ENCODE results near the gene NYNRIN.
"Not testable (repeated sequence)": the region's sequence is repeated elsewhere in the genome, so short reads cannot be mapped to it uniquely, and the experiment has no call there.

The NYNRIN gene

DNA sequence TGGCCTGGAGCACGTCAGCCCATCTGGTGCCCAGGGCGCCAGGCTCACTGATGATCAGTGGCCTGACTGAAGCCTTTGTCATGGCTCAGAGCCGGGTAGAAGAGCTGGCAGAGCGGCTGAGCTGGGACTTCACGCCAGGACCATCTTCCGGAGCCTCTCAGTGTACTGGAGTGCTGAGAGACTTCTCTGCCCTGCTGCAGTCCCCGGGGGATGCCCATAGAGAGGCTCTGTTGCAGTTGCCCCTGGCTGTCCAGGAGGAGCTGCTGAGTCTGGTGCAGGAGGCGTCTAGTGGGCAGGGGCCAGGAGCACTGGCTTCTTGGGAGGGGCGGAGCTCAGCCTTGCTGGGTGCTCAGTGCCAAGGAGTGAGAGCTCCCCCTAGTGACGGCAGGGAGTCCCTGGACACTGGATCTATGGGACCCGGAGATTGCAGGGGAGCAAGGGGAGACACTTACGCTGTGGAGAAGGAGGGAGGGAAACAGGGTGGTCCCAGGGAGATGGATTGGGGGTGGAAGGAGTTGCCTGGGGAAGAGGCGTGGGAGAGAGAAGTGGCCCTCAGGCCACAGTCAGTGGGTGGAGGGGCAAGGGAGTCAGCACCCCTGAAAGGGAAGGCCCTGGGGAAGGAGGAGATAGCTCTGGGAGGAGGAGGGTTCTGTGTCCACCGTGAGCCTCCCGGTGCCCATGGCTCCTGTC, 32.9 kb downstream of the NYNRIN start:
- peak; percentile 69 to 89 (median 84) for DNase-seq

DNA sequence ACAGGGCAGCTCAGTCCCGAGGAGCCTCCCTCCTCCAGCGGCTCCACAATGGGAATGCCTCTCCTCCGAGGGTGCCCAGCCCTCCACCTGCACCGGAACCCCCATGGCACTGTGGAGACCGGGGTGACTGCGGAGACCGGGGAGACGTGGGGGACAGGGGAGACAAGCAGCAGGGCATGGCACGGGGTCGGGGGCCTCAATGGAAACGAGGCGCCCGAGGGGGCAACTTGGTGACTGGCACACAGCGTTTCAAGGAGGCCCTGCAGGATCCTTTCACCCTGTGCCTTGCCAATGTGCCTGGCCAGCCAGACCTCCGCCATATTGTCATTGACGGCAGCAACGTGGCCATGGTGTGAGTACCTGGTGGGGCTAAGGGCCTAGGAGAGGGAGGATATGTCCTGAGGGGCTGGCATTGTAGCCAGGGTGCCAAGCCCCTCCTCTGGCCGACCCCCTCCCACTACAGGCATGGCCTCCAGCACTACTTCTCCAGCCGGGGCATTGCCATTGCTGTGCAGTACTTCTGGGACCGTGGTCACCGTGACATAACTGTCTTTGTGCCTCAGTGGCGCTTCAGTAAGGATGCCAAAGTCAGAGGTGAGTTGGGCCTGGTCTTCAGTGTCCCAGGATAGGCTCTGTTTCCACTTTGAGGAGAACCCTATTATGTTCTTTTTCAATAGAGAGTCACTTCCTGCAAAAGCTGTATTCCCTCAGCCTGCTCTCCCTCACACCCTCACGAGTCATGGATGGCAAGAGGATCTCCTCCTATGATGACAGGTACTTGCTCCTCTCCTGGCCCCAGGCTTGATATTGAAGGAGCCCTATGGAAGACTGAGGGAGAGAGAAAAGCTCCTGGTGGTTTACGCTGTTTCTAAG, 33.7 kb downstream of the NYNRIN start:
- no peak for DNase-seq

- no peak for DNase-seq
Observed at GRCh38 chr14:24434036-24434435, 35.2 kb downstream of the NYNRIN start.

GRCh38 chr14:24434676-24435075, 35.9 kb downstream of the NYNRIN start:
- no peak for DNase-seq

- DNase-seq: no peak
Observed at GRCh38 chr14:24435192-24435810, 36.5 kb downstream of the NYNRIN start.

DNA sequence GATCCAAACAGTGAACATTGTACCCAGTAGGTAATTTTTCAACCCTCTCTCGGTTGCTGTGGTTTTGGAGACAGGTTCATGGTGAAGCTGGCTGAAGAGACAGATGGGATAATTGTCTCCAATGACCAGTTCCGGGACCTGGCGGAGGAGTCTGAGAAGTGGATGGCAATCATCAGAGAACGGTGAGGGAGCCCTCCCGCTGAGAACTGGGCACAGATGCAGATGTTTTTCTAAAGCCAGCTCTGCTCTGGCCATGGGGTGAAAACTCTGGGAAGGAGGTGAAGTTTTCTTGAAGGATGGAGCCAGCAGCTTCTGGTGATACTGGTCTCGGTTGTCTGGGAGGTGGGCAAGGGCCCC, 37.2 kb downstream of the NYNRIN start:
- DNase-seq: no peak

DNA sequence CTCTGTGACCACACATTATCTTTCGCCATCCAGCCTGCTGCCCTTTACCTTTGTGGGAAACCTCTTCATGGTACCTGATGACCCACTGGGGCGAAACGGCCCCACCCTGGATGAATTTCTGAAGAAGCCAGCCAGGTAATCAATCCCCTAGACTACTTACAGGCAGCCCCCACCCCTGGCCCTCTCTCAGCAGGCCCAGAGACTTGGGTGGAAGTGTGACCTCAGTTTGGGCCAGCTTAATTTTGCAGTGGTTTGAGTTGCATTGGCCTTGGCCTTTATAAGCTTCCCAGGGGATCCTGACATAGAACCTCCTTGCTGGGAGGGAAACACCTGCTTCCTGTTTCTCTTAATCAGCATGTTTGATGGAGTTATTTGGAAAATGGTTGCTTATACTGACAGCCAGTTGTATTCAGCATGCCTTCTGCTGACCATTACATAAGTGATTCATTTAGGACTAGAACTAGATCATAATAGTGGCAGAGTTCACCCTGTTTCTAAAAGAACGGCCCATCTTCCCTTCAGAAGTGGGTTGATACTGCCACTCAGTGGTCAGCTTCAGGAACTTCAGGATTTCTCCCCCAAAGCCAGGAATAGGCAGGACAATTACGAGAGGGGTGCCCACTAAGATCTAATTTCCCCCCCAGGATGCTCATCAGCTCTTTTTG, 37.7 kb downstream of the NYNRIN start:
- peak in 5 of 6 experiments; percentile 19 to 58 (median 29) for DNase-seq

DNA sequence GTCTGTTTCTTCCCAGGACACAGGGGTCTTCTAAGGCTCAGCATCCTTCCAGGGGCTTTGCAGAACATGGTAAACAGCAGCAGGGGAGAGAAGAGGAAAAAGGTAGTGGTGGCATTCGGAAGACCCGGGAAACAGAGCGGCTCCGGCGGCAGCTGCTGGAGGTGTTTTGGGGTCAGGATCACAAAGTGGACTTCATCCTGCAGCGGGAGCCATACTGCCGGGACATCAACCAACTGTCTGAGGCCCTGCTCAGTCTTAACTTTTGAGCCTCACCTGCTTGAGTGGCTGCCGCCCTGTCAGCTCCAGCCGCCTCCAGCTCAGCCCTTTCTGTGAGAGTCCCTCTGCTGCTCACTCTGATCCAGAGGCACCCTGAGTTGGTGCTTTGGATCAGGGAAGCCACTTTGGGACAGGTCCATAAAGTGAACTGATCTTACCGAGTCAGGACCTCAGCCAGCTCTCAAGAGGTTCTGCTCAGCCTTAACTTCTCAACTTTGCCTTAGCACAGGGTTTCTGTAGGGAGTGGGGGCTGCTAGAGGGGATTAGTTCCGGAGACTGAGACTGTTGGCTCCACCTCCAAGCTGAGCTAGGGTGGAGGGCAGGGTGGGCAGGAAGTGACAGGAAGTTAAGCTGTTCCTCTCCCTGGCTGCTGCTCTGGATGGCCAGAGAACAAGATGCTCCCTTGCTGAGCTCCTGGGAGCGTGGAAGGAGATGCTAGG, 38.4 kb downstream of the NYNRIN start:
- peak in 2 of 6 experiments; percentile 4 to 11 for DNase-seq

DNA sequence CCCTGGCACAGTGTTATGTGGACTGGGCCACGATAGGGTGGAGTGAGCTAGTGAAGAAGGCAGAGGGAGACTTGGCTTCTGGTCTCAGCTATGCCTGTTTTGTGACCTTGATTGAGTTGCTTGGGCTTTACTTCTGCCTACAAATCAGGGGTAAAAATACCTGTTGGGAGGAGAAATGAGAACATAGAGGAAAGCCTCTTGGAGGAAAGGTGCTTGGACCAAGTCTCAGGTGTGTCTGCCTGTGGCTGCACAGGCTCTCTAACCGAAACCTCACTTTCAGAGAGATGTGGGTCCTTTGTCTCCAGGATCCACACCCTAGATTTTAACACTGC, 38.9 kb downstream of the NYNRIN start:
- DNase-seq: no peak

DNA sequence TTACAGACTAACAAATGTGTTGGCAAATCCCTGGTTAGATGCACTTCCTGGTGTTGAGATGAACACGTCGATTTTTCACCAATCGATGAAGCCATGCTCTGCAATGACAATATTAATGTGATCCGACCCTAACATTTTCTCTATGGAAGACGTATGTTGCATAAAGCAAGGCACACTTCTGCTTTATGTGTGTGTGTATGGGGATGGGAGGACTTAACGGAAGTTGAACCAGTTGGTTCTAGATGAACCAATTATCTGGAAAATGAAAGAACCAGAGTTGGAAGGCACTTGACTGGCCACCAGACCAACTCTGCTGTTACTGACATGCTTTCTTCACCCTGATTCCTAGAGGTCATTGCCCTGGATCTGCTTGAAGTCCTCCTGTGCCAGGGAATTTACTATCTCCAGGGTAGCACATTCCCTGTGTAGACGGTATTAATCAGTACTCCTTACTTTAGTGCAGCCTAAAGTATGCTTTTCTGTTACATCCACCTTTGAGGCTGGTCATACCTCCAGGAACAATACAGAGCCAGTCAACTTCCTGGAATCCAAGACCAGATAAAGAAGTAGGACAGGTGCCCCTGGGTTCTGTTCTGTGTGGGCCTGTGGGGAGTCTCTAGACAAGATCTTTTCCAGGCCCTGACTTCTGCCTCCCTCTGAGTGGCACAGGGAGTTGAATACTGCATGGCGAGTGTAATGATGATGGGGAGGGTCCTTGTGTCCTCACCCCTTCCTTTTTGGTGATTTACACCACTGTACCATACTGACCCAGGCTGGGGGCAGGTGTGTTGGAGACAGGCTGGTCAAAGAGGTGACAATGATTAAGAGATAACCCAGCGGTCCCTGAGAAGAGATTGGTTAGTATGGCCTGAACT, 39.7 kb downstream of the NYNRIN start:
- no peak for DNase-seq

GRCh38 chr14:24439257-24439656, 40.5 kb downstream of the NYNRIN start:
- no peak for DNase-seq

DNA sequence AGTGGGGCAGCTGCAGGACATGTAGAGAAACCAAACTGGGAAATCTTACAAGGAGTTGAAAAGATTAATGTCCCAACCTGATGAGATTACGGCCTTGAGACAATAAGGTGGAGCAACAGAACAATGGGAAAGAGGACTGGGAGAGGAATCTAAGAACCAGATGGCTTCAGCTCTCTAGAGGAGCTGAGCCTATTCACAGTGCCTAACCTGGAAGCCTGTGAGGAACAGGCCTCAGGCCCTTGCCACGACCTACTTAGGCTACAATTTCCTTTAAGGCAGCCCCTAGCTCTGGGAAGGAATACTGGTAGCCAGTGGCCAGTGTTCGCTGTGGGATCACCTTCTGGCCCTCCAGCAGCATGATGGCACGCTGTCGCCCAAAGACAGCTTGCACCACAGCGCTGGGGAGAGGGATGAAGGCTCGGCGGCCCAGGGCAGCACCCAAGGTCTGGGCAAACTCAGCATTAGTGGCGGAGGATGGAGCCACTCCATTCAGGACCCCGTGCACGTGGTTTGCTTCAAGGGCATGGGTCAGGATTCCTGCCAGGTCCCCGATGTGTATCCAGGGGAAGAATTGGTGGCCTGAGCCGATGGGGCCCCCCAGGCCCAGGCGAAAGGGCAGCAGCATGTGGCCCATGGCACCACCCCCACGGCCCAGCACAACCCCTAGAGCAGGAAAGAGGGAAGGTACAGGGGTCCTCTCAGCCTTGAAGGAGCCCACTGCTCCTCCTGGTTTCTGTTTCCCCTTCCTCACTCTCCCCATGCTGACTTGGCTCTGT, 41.2 kb downstream of the NYNRIN start:
- DNase-seq: no peak

- no peak for DNase-seq
Observed at GRCh38 chr14:24440606-24441399, 42.0 kb downstream of the NYNRIN start.

GRCh38 chr14:24441485-24441884, 42.7 kb downstream of the NYNRIN start:
- no peak for DNase-seq

GRCh38 chr14:24441904-24442239, 43.1 kb downstream of the NYNRIN start:
- peak in 2 of 6 experiments; percentile 32 to 56 for DNase-seq

GRCh38 chr14:24442240-24443052, 43.6 kb downstream of the NYNRIN start, which contains the start of gene SDR39U1:
SDR39U1 (minus strand) TSS chr14:24442776; CDS start chr14:24442769, 7 bp downstream.
- DNase-seq: peak; percentile 81 to 98 (median 96)

GRCh38 chr14:24443053-24443665, 44.4 kb downstream of the NYNRIN start:
- DNase-seq: no peak

DNA sequence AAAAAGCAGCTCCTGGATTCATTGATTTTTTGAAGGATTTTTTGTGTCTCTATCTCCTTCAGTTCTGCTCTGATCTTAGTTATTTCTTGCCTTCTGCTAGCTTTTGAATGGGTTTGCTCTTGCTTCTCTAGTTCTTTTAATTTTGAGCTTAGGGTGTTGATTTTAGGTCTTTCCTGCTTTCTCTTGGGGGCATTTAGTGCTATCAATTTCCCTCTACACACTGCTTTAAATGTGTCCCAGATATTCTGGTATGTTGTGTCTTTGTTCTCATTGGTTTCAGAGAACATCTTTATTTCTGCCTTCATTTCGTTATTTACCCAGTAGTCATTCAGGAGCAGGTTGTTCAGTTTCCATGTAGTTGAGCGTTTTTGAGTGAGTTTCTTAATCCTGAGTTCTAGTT, 52.0 kb downstream of the NYNRIN start:
- DNase-seq: not testable (repeated sequence)

DNA sequence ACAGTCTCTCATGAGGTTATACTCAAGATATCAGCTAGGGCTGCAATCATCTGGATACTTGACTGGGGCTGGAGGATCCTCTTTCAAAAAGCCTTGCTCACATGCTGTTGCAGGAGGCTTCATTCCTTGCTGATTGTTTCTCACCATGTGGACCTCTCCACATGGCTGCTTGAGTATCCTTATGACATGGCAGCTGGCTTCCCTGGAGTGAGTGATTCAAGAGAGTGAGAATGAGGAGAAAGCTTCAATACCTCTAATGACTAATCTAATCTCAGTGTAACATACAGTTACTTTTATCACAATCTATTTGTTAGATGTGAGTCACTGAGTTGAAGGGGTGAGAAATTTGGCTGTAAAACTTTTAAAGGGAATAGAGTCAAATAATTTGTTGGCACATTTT, 58.2 kb downstream of the NYNRIN start:
- DNase-seq: no peak
